ENCODE measurements around the gene ABCA1.

The ABCA1 gene

DNA sequence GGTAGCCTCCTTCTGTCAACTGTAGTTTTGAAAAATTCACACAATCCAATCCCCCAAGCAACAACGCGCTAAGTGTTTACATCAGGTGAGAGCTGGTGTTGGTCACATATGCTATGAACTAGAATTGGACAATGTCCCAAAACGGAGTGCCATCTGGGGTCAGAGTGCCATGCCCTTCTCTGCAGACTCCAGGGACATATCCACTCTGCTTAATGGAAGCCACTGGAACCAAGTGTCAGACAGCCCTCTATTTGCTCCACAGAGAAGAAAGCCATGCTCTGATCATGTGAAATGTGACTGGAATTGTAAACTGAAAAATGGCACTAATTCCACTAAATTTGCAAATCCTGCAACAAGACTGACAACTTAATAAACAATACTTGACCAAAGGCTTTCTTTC is 12.2 kb downstream of the ABCA1 start:
- Histone ChIP-seq H3K27me3 (replicated peaks in 2 of 5; ENCODE audit: control insufficient read depth in 4 of 5, insufficient read depth in 5 of 5, low read length in 4 of 5) (no peaks in the 10 kb centered on the region), H3K36me3 (ENCODE audit: control insufficient read depth in 4 of 4, insufficient read depth in 4 of 4, low read length in 3 of 4) (no peaks in the 10 kb centered on the region), H3K27ac (ENCODE audit: insufficient read depth in 1 of 2, low read depth in 1 of 2, low read length in 2 of 2, poor library complexity in 1 of 2, severe bottlenecking in 2 of 2) (no peak overlapping the region), H3K9me3 (ENCODE audit: control extremely low read depth in 1 of 5, control insufficient read depth in 4 of 5, insufficient read depth in 2 of 5, low read depth in 1 of 5, low read length in 4 of 5) (no peaks in the 10 kb centered on the region), H3K4me1 (ENCODE audit: control extremely low read depth in 1 of 4, control insufficient read depth in 4 of 4, insufficient read depth in 4 of 4, low read length in 3 of 4) (peaks cover 0 to 4% (median 2%) of the 10 kb centered on the region in 4 experiments), H3K4me3 (ENCODE audit: control insufficient read depth in 1 of 7, extremely low read depth in 1 of 7, insufficient read depth in 4 of 7, low read depth in 2 of 7, low read length in 6 of 7) (no peak overlapping the region)
- DNase-seq: no peak
- ChIA-PET POLR2A (no interaction called here), CTCF (no interaction called here)
- 93% methylated on average over 3 of the region's 3 CpGs for WGBS (ENCODE audit: insufficient coverage)

DNA sequence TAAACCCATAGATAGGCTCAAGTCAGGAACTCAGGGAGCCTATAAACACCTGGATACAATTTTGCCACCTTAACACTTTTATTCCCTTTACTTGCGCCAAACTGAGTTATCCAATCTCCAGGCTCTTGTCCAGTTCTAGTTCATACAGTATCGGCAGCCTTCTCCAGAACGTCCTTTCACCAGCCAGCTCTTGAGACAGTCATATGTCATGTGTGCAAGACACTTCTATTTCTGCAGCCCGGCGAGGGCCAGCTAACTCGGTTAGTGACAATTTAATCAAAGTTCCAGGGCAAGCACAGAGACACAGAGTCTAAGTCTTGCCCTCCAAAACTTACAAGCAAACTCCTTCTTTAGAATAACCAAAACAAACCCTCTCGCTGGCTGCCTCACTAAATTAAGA is 12.9 kb downstream of the ABCA1 start:
- DNase-seq: no peak
- Histone ChIP-seq H3K4me1 (ENCODE audit: control extremely low read depth in 1 of 4, control insufficient read depth in 4 of 4, insufficient read depth in 4 of 4, low read length in 3 of 4) (peaks cover 0 to 5% (median 2%) of the 10 kb centered on the region in 4 experiments), H3K27me3 (replicated peaks in 2 of 5; ENCODE audit: control insufficient read depth in 4 of 5, insufficient read depth in 5 of 5, low read length in 4 of 5) (no peaks in the 10 kb centered on the region), H3K9me3 (ENCODE audit: control extremely low read depth in 1 of 5, control insufficient read depth in 4 of 5, insufficient read depth in 2 of 5, low read depth in 1 of 5, low read length in 4 of 5) (no peaks in the 10 kb centered on the region), H3K4me3 (ENCODE audit: control insufficient read depth in 1 of 7, extremely low read depth in 1 of 7, insufficient read depth in 4 of 7, low read depth in 2 of 7, low read length in 6 of 7) (no peak overlapping the region), H3K27ac (ENCODE audit: insufficient read depth in 1 of 2, low read depth in 1 of 2, low read length in 2 of 2, poor library complexity in 1 of 2, severe bottlenecking in 2 of 2) (no peak overlapping the region), H3K36me3 (ENCODE audit: control insufficient read depth in 4 of 4, insufficient read depth in 4 of 4, low read length in 3 of 4) (no peaks in the 10 kb centered on the region)
- CTCF ChIA-PET: no interaction called here
- WGBS (ENCODE audit: insufficient coverage): 98% methylated on average over 5 of the region's 7 CpGs
- POLR2A ChIA-PET: no interaction called here

DNA sequence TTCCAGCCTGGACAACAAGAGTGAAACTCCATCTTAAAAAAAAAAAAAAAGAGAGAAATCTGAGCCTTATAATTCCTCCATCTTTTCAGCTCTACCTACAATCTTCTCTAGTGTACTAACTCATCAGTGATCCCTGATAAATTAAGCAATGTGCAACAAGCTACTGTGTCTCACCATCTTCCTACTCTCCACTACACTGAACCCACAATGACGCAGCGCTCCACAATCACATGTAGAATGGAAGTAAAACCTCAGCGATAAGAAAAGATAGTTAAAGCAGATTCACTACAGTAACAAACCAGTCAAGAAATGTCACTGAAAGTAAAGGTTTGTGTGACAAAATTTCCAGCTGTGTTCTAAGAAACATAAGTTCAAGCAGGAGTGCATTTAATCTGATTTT is 13.5 kb downstream of the ABCA1 start:
- 80% methylated on average over 1 of the region's 3 CpGs for WGBS (ENCODE audit: insufficient coverage)
- Histone ChIP-seq H3K27me3 (replicated peaks in 2 of 5; ENCODE audit: control insufficient read depth in 4 of 5, insufficient read depth in 5 of 5, low read length in 4 of 5) (no peaks in the 10 kb centered on the region), H3K9me3 (ENCODE audit: control extremely low read depth in 1 of 5, control insufficient read depth in 4 of 5, insufficient read depth in 2 of 5, low read depth in 1 of 5, low read length in 4 of 5) (no peaks in the 10 kb centered on the region), H3K4me3 (ENCODE audit: control insufficient read depth in 1 of 7, extremely low read depth in 1 of 7, insufficient read depth in 4 of 7, low read depth in 2 of 7, low read length in 6 of 7) (no peak overlapping the region), H3K4me1 (ENCODE audit: control extremely low read depth in 1 of 4, control insufficient read depth in 4 of 4, insufficient read depth in 4 of 4, low read length in 3 of 4) (peaks cover 0 to 11% (median 5%) of the 10 kb centered on the region in 4 experiments), H3K36me3 (ENCODE audit: control insufficient read depth in 4 of 4, insufficient read depth in 4 of 4, low read length in 3 of 4) (no peaks in the 10 kb centered on the region), H3K27ac (ENCODE audit: insufficient read depth in 1 of 2, low read depth in 1 of 2, low read length in 2 of 2, poor library complexity in 1 of 2, severe bottlenecking in 2 of 2) (no peak overlapping the region)
- ChIA-PET POLR2A (interaction anchor here (0.6 kb wide), 1 partner anchor 66 kb away, joined by 4 read pairs; no protein-coding TSS in a partner anchor), CTCF (interaction anchor here (1.3 kb wide), 1 partner anchor 12 kb away, joined by 3 read pairs; no protein-coding TSS in a partner anchor)
- peak; percentile 42 to 74 (median 65) for DNase-seq

DNA sequence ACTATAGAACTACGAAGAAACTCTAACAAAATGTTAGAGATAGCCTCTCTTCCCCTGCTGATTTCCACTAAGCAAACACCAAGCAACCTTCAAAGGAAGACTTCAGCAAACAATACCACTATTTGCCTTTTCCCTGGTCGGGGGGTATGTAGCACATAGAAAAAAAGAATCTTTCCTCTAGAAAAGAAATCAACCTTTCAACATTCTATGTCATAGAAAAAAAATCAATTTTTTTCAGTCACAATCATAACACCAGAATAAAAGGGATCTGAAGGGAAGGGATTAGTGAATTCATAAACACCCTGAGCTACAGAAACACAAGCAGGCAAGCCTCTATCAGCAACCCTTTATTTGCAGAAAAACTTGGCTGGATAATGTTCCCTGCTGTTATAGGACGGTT is 15.3 kb downstream of the ABCA1 start:
- Histone ChIP-seq H3K4me3 (ENCODE audit: control insufficient read depth in 1 of 7, extremely low read depth in 1 of 7, insufficient read depth in 4 of 7, low read depth in 2 of 7, low read length in 6 of 7) (no peak overlapping the region), H3K27ac (ENCODE audit: insufficient read depth in 1 of 2, low read depth in 1 of 2, low read length in 2 of 2, poor library complexity in 1 of 2, severe bottlenecking in 2 of 2) (no peak overlapping the region)

DNA sequence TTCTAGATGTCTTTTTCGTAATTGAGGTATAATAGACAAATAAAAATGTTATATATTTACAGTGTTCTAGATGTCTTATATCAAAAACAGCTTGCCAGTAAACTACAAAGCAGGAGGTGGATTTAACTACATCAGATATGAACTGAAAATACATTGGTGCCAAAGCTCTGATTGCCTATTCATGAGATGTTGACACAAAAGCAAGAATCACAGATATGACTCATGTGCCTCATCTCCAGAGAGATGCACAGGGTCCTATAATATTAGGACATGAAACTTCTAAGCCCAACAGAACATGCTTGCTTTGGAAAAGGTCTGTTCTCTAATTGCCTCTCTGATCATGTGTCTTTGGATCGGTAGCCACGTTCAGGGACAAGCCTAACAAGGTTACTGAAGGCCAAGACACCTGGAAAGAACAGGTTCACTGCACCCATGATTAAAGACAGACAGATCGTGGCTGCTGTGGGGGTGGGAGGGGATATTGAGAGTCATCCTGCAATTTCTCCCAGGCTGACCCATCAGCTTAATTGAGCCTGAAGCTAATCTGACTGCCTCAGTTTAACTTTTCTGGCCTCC is 16.8 kb downstream of the ABCA1 start:
- WGBS (ENCODE audit: insufficient coverage): 95% methylated on average over 2 of the region's 4 CpGs
- no peaks in the 10 kb centered on the region for H3K9me3 ChIP-seq (ENCODE audit: control extremely low read depth in 1 of 5, control insufficient read depth in 4 of 5, insufficient read depth in 2 of 5, low read depth in 1 of 5, low read length in 4 of 5)
- no peaks in the 10 kb centered on the region for H3K36me3 ChIP-seq (ENCODE audit: control insufficient read depth in 4 of 4, insufficient read depth in 4 of 4, low read length in 3 of 4)
- ChIA-PET CTCF (interaction anchor here (1.0 to 2.8 kb wide), 7 partner anchors 8 to 51 kb away, joined by 3 to 8 read pairs (median 5); partner anchors contain the start of gene ABCA1), POLR2A (no interaction called here)
- DNase-seq: no peak
- no peak overlapping the region for H3K27ac ChIP-seq (ENCODE audit: insufficient read depth in 1 of 2, low read depth in 1 of 2, low read length in 2 of 2, poor library complexity in 1 of 2, severe bottlenecking in 2 of 2)
- no peaks in the 10 kb centered on the region for H3K27me3 ChIP-seq (replicated peaks in 2 of 5; ENCODE audit: control insufficient read depth in 4 of 5, insufficient read depth in 5 of 5, low read length in 4 of 5)
- H3K4me1 ChIP-seq (ENCODE audit: control extremely low read depth in 1 of 4, control insufficient read depth in 4 of 4, insufficient read depth in 4 of 4, low read length in 3 of 4): peaks cover 0 to 13% (median 5%) of the 10 kb centered on the region in 4 experiments
- H3K4me3 ChIP-seq (ENCODE audit: control insufficient read depth in 1 of 7, extremely low read depth in 1 of 7, insufficient read depth in 4 of 7, low read depth in 2 of 7, low read length in 6 of 7): no peak overlapping the region

More for the DNA sequence above, 15.3 kb downstream of the ABCA1 start:
- Histone ChIP-seq H3K36me3 (ENCODE audit: control insufficient read depth in 4 of 4, insufficient read depth in 4 of 4, low read length in 3 of 4) (no peaks in the 10 kb centered on the region), H3K27me3 (replicated peaks in 2 of 5; ENCODE audit: control insufficient read depth in 4 of 5, insufficient read depth in 5 of 5, low read length in 4 of 5) (no peaks in the 10 kb centered on the region), H3K4me1 (ENCODE audit: control extremely low read depth in 1 of 4, control insufficient read depth in 4 of 4, insufficient read depth in 4 of 4, low read length in 3 of 4) (peaks cover 0 to 13% (median 5%) of the 10 kb centered on the region in 4 experiments), H3K9me3 (ENCODE audit: control extremely low read depth in 1 of 5, control insufficient read depth in 4 of 5, insufficient read depth in 2 of 5, low read depth in 1 of 5, low read length in 4 of 5) (no peaks in the 10 kb centered on the region)
- no peak for DNase-seq
- WGBS (ENCODE audit: insufficient coverage): 100% methylated on average over 2 of the region's 3 CpGs
- CTCF ChIA-PET: interaction anchor here (0.8 to 2.8 kb wide), 2 partner anchors 11 to 49 kb away, joined by 3 to 8 read pairs; no protein-coding TSS in a partner anchor
- POLR2A ChIA-PET: no interaction called here

DNA sequence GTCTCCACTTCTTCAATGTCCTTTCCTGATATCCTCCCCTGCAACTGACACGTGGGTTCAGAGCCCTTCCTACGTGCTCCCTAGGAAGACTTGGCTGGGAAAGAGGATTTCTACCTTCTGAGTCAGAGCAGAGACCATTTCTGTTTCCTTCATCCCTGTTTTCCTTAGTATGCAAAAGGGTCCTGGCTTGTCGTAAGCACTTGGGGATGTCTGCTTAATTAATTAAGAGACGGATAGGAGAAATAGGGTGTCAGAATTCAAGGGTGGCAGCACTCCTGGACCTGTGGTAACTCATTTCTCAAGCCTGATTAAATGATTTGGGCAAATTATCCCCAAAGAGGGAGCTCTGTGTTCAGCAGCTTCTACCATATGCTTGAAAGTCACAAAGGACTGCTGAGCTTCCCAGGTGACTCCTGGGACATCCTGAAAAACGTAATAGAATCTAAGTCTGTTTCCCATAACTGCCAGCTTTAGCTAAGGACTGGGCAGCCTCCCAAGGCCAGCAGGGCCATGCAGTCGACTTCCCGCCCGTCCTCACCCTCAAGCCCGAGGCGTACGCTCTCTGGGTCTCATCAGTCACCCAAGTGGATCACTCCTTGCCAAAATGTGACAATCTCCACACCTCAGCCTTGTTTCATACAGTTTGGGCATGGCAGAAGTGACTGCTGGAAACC is 20.5 kb downstream of the ABCA1 start:
- CTCF ChIA-PET: no interaction called here
- Histone ChIP-seq H3K9me3 (ENCODE audit: control extremely low read depth in 1 of 5, control insufficient read depth in 4 of 5, insufficient read depth in 2 of 5, low read depth in 1 of 5, low read length in 4 of 5) (no peaks in the 10 kb centered on the region), H3K27me3 (replicated peaks in 2 of 5; ENCODE audit: control insufficient read depth in 4 of 5, insufficient read depth in 5 of 5, low read length in 4 of 5) (no peaks in the 10 kb centered on the region), H3K4me3 (ENCODE audit: control insufficient read depth in 1 of 7, extremely low read depth in 1 of 7, insufficient read depth in 4 of 7, low read depth in 2 of 7, low read length in 6 of 7) (no peak overlapping the region), H3K4me1 (ENCODE audit: control extremely low read depth in 1 of 4, control insufficient read depth in 4 of 4, insufficient read depth in 4 of 4, low read length in 3 of 4) (peaks cover 0 to 9% (median 4%) of the 10 kb centered on the region in 4 experiments), H3K36me3 (ENCODE audit: control insufficient read depth in 4 of 4, insufficient read depth in 4 of 4, low read length in 3 of 4) (no peaks in the 10 kb centered on the region), H3K27ac (ENCODE audit: insufficient read depth in 1 of 2, low read depth in 1 of 2, low read length in 2 of 2, poor library complexity in 1 of 2, severe bottlenecking in 2 of 2) (no peak overlapping the region)
- 98% methylated on average over 11 of the region's 11 CpGs for WGBS (ENCODE audit: insufficient coverage)
- no peak for DNase-seq
- POLR2A ChIA-PET: no interaction called here
